Coronary artery (tissue), 2 donors: ENCODE measurements around the gene HSD3B7.

Source experiments
- DNase-seq: peaks from one replicate; pipeline ENCODE4 v3.0.0-alpha.2; 2017; ENCODE audit warnings: low spot score
- H3K27ac ChIP-seq, 2 donors: fragments of 200-600 bp; sonication (generic); one replicate each; pipeline ENCODE4 v1.5.1; 2016 to 2019
- H3K4me3 ChIP-seq: fragments of 200-600 bp; sonication (generic); 2 replicates; pipeline ENCODE4 v1.5.1; 2016; ENCODE audit warnings: mild to moderate bottlenecking, moderate library complexity
- CTCF ChIP-seq: fragments of 200-600 bp; sonication (generic); IDR thresholded peaks from one replicate; pipeline ENCODE4 v1.5.1; 2019; ENCODE audit warnings: antibody characterized with exemption

Gene HSD3B7

GRCh38 chr16:31032736-31033708, 48.0 kb downstream of the HSD3B7 start, which contains the start of gene STX4:
Gene STX4, plus strand, starts transcription at chr16:31033558. Its CDS starts 248 bp downstream, at chr16:31033806.
- no peak for TF ChIP-seq CTCF
- Histone ChIP-seq H3K4me3 (peak within 1 kb of the TSS; percentile 85), H3K27ac (peak within 1 kb of the TSS; percentile 92 to 95)
- peak; percentile 99 for DNase-seq

- Histone ChIP-seq H3K27ac (peak overlapping the region; percentile 92 to 95), H3K4me3 (peak overlapping the region; percentile 85)
- DNase-seq: peak; percentile 91
- no peak for TF ChIP-seq CTCF
These were observed 48.9 kb downstream of the HSD3B7 start for GRCh38 chr16:31033709-31034492.

- Histone ChIP-seq H3K27ac (no peak overlapping the region), H3K4me3 (no peak overlapping the region)
- no peak for TF ChIP-seq CTCF
- DNase-seq: no peak
These were observed 51.7 kb downstream of the HSD3B7 start for GRCh38 chr16:31036691-31037090.
